ENCODE results near the gene PCMTD2. TPM values are rescaled to one million over a fixed set of nuclear protein-coding genes. Genes with fewer than 3 reads are reported as not detected.

Gene PCMTD2
- total and polyA plus RNA-seq, 2 of the 13 experiments (the other 11 are each of a cell fraction or from before 2014, with no cell fraction given), result 47.0 to 76.9 TPM

DNA sequence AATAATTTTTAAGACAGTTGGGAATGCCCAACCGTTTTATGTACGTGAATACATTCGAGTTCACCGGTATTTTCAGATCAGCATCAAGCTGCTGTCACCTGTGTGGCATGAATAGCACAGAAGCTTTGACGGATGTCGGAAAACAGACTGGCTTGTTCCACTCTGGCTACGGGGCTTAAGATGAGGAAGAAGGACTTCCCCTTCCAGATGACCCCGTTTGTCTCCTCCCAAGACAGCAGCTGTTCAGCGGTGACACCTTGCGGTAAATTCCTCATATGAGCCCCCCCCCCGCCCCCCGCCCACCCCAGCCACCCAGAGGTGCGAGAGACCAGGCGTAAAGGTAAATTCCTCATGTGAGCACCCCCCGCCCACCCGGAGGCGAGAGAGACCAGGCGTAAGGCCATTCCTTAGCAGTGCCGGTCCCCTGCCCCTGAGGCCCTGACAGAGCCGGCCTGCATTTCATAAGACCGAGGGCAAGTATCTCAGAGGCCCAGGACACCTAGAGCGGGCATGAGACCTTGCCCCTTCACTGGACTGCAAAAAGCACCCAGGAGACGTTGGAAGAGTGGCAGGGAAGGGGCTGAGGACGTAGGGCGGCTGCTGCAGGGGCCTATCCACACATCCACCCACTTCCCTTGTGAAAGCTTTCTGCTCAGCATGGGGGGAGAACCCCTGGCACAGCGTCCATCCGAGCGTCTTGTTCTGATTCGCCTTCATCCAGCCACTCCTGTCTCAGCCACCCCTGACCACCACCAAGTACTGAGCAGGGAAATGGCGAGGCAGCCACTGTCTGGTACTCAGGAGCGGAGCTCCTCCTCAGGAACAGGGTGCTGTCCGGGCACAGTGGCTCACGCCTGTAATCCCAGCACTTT, 7.3 kb upstream of the PCMTD2 start:
- intact Hi-C loops (cut with micrococcal nuclease; ENCODE audit: unreplicated experiment) (no loop called here), in situ Hi-C loops (cut with HindIII; ENCODE audit: extremely low pct_ligation_motif_present, low pct_unique_long_range_greater_than_20kb) (no loop called here)
- CTCF ChIA-PET (ENCODE audit: low intra/inter-chr PET ratio, low total read pairs), result no interaction called here
- DNase-seq (ENCODE audit: low spot score) (no peak), ATAC-seq (peak; percentile 26), FAIRE-seq (no peak)
- peaks cover 68% of the 10 kb centered on the region for H3K4me1 ChIP-seq (ENCODE audit: insufficient read depth, low read length)
- no peak overlapping the region; the same call in 1 of the 2 replicates for H3K4me2 ChIP-seq (ENCODE audit: low read depth, low read length)
- H3K36me3 ChIP-seq (replicated peaks in 1 of 2; ENCODE audit: control insufficient read depth in 1 of 2, insufficient read depth in 2 of 2, low read length in 2 of 2), result no peaks in the 10 kb centered on the region
- POLR2A ChIA-PET, result interaction anchor here (1.0 kb wide), 1 partner anchor 59 kb away, joined by 3 read pairs; no protein-coding TSS in a partner anchor
- H3K9ac ChIP-seq (ENCODE audit: insufficient read depth, low read depth, low read length), result no peak overlapping the region
- no peak overlapping the region for H3K27ac ChIP-seq (ENCODE audit: extremely low read length, insufficient read depth, low read length)
- no peak overlapping the region for H2AFZ ChIP-seq (ENCODE audit: low read length)
- 46% methylated on average over 33 of the region's 33 CpGs for WGBS (ENCODE audit: low lambda C conversion rate)
- H3K79me2 ChIP-seq (ENCODE audit: insufficient read depth, low read length), result no peaks in the 10 kb centered on the region
- H4K20me1 ChIP-seq (ENCODE audit: insufficient read depth, low read length), result no peaks in the 10 kb centered on the region
- H3K9me3 ChIP-seq (ENCODE audit: low read length), result no peaks in the 10 kb centered on the region
- BruUV-seq (replicated peaks), result no TSS peak
- H3K27me3 ChIP-seq (ENCODE audit: control insufficient read depth in 1 of 2, insufficient read depth in 2 of 2, low read length in 2 of 2), result peaks cover 8 to 28% of the 10 kb centered on the region in 2 experiments
- H3K4me3 ChIP-seq (replicated peaks in 1 of 3; ENCODE audit: insufficient read depth in 1 of 3, low read depth in 2 of 3, low read length in 3 of 3), result no peak overlapping the region
- TF ChIP-seq, protein P1, sequence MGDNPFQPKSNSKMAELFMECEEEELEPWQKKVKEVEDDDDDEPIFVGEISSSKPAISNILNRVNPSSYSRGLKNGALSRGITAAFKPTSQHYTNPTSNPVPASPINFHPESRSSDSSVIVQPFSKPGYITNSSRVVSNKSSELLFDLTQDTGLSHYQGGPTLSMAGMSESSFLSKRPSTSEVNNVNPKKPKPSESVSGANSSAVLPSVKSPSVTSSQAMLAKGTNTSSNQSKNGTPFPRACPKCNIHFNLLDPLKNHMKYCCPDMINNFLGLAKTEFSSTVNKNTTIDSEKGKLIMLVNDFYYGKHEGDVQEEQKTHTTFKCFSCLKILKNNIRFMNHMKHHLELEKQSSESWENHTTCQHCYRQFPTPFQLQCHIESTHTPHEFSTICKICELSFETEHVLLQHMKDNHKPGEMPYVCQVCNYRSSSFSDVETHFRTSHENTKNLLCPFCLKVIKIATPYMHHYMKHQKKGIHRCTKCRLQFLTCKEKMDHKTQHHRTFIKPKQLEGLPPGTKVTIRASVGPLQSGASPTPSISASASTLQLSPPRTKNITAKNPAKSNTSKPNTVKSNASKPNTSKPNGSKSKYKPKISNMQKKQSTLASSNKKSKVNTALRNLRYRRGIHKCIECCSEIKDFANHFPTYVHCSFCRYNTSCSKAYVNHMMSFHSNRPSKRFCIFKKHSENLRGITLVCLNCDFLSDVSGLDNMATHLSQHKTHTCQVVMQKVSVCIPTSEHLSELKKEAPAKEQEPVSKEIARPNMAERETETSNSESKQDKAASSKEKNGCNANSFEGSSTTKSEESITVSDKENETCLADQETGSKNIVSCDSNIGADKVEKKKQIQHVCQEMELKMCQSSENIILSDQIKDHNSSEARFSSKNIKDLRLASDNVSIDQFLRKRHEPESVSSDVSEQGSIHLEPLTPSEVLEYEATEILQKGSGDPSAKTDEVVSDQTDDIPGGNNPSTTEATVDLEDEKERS (CRISPR knock-in tag; IDR thresholded peaks at IDR 0.05), result no peak
- no peak for TF ChIP-seq SAFB2 (CRISPR knock-in tag; IDR thresholded peaks at IDR 0.05; ENCODE audit: borderline replicate concordance, low read depth)
- no peak for TF ChIP-seq HHEX (CRISPR knock-in tag; IDR thresholded peaks at IDR 0.05)
- TF ChIP-seq, protein P2, sequence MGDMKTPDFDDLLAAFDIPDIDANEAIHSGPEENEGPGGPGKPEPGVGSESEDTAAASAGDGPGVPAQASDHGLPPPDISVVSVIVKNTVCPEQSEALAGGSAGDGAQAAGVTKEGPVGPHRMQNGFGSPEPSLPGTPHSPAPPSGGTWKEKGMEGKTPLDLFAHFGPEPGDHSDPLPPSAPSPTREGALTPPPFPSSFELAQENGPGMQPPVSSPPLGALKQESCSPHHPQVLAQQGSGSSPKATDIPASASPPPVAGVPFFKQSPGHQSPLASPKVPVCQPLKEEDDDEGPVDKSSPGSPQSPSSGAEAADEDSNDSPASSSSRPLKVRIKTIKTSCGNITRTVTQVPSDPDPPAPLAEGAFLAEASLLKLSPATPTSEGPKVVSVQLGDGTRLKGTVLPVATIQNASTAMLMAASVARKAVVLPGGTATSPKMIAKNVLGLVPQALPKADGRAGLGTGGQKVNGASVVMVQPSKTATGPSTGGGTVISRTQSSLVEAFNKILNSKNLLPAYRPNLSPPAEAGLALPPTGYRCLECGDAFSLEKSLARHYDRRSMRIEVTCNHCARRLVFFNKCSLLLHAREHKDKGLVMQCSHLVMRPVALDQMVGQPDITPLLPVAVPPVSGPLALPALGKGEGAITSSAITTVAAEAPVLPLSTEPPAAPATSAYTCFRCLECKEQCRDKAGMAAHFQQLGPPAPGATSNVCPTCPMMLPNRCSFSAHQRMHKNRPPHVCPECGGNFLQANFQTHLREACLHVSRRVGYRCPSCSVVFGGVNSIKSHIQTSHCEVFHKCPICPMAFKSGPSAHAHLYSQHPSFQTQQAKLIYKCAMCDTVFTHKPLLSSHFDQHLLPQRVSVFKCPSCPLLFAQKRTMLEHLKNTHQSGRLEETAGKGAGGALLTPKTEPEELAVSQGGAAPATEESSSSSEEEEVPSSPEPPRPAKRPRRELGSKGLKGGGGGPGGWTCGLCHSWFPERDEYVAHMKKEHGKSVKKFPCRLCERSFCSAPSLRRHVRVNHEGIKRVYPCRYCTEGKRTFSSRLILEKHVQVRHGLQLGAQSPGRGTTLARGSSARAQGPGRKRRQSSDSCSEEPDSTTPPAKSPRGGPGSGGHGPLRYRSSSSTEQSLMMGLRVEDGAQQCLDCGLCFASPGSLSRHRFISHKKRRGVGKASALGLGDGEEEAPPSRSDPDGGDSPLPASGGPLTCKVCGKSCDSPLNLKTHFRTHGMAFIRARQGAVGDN (CRISPR knock-in tag; IDR thresholded peaks at IDR 0.05), result 0 out of 2 replicates have a peak, but pooled peaks have one; percentile 26
- TF ChIP-seq, protein P3, sequence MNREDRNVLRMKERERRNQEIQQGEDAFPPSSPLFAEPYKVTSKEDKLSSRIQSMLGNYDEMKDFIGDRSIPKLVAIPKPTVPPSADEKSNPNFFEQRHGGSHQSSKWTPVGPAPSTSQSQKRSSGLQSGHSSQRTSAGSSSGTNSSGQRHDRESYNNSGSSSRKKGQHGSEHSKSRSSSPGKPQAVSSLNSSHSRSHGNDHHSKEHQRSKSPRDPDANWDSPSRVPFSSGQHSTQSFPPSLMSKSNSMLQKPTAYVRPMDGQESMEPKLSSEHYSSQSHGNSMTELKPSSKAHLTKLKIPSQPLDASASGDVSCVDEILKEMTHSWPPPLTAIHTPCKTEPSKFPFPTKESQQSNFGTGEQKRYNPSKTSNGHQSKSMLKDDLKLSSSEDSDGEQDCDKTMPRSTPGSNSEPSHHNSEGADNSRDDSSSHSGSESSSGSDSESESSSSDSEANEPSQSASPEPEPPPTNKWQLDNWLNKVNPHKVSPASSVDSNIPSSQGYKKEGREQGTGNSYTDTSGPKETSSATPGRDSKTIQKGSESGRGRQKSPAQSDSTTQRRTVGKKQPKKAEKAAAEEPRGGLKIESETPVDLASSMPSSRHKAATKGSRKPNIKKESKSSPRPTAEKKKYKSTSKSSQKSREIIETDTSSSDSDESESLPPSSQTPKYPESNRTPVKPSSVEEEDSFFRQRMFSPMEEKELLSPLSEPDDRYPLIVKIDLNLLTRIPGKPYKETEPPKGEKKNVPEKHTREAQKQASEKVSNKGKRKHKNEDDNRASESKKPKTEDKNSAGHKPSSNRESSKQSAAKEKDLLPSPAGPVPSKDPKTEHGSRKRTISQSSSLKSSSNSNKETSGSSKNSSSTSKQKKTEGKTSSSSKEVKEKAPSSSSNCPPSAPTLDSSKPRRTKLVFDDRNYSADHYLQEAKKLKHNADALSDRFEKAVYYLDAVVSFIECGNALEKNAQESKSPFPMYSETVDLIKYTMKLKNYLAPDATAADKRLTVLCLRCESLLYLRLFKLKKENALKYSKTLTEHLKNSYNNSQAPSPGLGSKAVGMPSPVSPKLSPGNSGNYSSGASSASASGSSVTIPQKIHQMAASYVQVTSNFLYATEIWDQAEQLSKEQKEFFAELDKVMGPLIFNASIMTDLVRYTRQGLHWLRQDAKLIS (CRISPR knock-in tag; IDR thresholded peaks at IDR 0.05), result no peak
- TF ChIP-seq FOXK2 (IDR thresholded peaks at IDR 0.05), result no peak
- TF ChIP-seq, protein P4, sequence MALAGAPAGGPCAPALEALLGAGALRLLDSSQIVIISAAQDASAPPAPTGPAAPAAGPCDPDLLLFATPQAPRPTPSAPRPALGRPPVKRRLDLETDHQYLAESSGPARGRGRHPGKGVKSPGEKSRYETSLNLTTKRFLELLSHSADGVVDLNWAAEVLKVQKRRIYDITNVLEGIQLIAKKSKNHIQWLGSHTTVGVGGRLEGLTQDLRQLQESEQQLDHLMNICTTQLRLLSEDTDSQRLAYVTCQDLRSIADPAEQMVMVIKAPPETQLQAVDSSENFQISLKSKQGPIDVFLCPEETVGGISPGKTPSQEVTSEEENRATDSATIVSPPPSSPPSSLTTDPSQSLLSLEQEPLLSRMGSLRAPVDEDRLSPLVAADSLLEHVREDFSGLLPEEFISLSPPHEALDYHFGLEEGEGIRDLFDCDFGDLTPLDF (CRISPR knock-in tag; IDR thresholded peaks at IDR 0.05), result no peak
